Neutrophil (primary cell): Measurements from ENCODE around the gene RNF44.

Experiments used
- H3K27ac ChIP-seq: fragments of 200-600 bp; sonication (generic); 2 replicates; pipeline ENCODE4 v1.5.1; 2016; ENCODE audit warnings: mild to moderate bottlenecking, moderate library complexity
- H3K27me3 ChIP-seq: fragments of 200-600 bp; sonication (generic); 2 replicates; pipeline ENCODE4 v1.6.0; 2016; ENCODE audit warnings: mild to moderate bottlenecking
- H3K36me3 ChIP-seq: fragments of 200-600 bp; sonication (generic); 2 replicates; pipeline ENCODE4 v1.5.1; 2017
- H3K4me1 ChIP-seq, 2 experiments: fragments of 200-600 bp in 1 of 2; sonication (generic) in 1 of 2; 1 replicate in 1 of 2; 2 replicates in 1 of 2; pipeline versions ENCODE4 v1.5.1 to v1.6.1; 2013 to 2016; ENCODE audit warnings: low read depth in 1 of 2, low read length in 1 of 2, mild to moderate bottlenecking in 1 of 2, moderate library complexity in 1 of 2; ENCODE audit not compliant: control insufficient read depth in 1 of 2, insufficient read depth in 1 of 2
- H3K4me3 ChIP-seq, 2 experiments: fragments of 200-600 bp in 1 of 2; sonication (generic) in 1 of 2; 1 replicate in 1 of 2; 2 replicates in 1 of 2; pipeline ENCODE4 v1.5.1; 2013 to 2016; ENCODE audit warnings: low read depth in 1 of 2, low read length in 1 of 2, mild to moderate bottlenecking in 1 of 2, moderate library complexity in 1 of 2
- H3K9me3 ChIP-seq: fragments of 200-600 bp; sonication (generic); 2 replicates; pipeline ENCODE4 v1.5.1; 2016
- TF ChIP-seq, protein P1 (sequence below): fragments of 200-600 bp; sonication (generic); IDR thresholded peaks from 2 replicates; pipeline ENCODE4 v1.5.1; 2016; ENCODE audit warnings: antibody characterized with exemption

The RNF44 gene

GRCh38 chr5:176529741-176530141 is 7.5 kb downstream of the RNF44 start:
- H3K9me3 ChIP-seq: no peaks in the 10 kb centered on the region
- peaks cover 60% of the 10 kb centered on the region for H3K36me3 ChIP-seq
- peak overlapping the region in 1 of 2 experiments; percentile 14 for H3K4me3 ChIP-seq
- TF ChIP-seq, protein P1, sequence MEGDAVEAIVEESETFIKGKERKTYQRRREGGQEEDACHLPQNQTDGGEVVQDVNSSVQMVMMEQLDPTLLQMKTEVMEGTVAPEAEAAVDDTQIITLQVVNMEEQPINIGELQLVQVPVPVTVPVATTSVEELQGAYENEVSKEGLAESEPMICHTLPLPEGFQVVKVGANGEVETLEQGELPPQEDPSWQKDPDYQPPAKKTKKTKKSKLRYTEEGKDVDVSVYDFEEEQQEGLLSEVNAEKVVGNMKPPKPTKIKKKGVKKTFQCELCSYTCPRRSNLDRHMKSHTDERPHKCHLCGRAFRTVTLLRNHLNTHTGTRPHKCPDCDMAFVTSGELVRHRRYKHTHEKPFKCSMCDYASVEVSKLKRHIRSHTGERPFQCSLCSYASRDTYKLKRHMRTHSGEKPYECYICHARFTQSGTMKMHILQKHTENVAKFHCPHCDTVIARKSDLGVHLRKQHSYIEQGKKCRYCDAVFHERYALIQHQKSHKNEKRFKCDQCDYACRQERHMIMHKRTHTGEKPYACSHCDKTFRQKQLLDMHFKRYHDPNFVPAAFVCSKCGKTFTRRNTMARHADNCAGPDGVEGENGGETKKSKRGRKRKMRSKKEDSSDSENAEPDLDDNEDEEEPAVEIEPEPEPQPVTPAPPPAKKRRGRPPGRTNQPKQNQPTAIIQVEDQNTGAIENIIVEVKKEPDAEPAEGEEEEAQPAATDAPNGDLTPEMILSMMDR: no peak
- H3K4me1 ChIP-seq: peaks cover 52 to 54% of the 10 kb centered on the region in 2 experiments
- peak overlapping the region; percentile 100 for H3K27ac ChIP-seq
- no peaks in the 10 kb centered on the region for H3K27me3 ChIP-seq

GRCh38 chr5:176529116-176529740 is 8.0 kb downstream of the RNF44 start:
- TF ChIP-seq, protein P1: no peak
- Histone ChIP-seq H3K27me3 (no peaks in the 10 kb centered on the region), H3K27ac (peak overlapping the region; percentile 100), H3K4me3 (no peak overlapping the region), H3K4me1 (peaks cover 47 to 49% of the 10 kb centered on the region in 2 experiments), H3K36me3 (peaks cover 60% of the 10 kb centered on the region), H3K9me3 (no peaks in the 10 kb centered on the region)

GRCh38 chr5:176528761-176529115 is 8.5 kb downstream of the RNF44 start:
- TF ChIP-seq, protein P1: no peak
- Histone ChIP-seq H3K36me3 (peaks cover 60% of the 10 kb centered on the region), H3K27ac (no peak overlapping the region), H3K27me3 (no peaks in the 10 kb centered on the region), H3K4me1 (peaks cover 42 to 44% of the 10 kb centered on the region in 2 experiments), H3K4me3 (no peak overlapping the region), H3K9me3 (no peaks in the 10 kb centered on the region)

DNA sequence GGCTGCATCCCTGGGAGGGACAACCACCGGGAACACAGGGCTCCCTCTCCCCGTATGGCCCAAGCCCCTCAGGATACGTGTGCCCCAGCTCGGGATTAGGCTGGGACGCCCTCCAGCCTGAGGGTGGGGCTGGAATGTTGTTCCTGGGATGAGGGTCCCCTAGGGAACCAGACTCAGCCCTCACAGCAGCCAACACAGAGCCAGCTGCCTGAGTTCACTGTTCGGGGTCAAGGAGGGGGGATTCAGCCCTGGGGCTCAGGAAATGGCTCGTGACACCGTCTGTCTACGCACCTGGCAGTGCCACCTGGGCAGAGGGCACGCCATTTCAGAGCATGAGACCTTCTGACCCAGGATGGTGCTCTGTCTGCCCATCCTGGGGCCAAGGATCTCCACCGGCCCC is 8.9 kb downstream of the RNF44 start:
- H3K27me3 ChIP-seq: no peaks in the 10 kb centered on the region
- H3K4me3 ChIP-seq: no peak overlapping the region
- H3K4me1 ChIP-seq: peaks cover 37 to 40% of the 10 kb centered on the region in 2 experiments
- H3K27ac ChIP-seq: no peak overlapping the region
- TF ChIP-seq, protein P1: no peak
- no peaks in the 10 kb centered on the region for H3K9me3 ChIP-seq
- peaks cover 60% of the 10 kb centered on the region for H3K36me3 ChIP-seq

- peaks cover 60% of the 10 kb centered on the region for H3K36me3 ChIP-seq
- peak overlapping the region; percentile 31 for H3K27ac ChIP-seq
- H3K9me3 ChIP-seq: no peaks in the 10 kb centered on the region
- peaks cover 35 to 36% of the 10 kb centered on the region in 2 experiments for H3K4me1 ChIP-seq
- H3K27me3 ChIP-seq: no peaks in the 10 kb centered on the region
- H3K4me3 ChIP-seq: no peak overlapping the region
- TF ChIP-seq, protein P1: no peak
Observed at GRCh38 chr5:176527246-176528222, 9.7 kb downstream of the RNF44 start.
